ENCODE measurements around the gene P3H2. TPM values are rescaled to one million over a fixed set of nuclear protein-coding genes. Genes with fewer than 3 reads are reported as not detected.

P3H2 gene
- total and polyA plus RNA-seq, 9 of the 15 experiments (the other 6 are each of a cell fraction or from before 2014, with no cell fraction given), result 0.04 to 0.26 (median 0.22) TPM; not detected in 6

DNA sequence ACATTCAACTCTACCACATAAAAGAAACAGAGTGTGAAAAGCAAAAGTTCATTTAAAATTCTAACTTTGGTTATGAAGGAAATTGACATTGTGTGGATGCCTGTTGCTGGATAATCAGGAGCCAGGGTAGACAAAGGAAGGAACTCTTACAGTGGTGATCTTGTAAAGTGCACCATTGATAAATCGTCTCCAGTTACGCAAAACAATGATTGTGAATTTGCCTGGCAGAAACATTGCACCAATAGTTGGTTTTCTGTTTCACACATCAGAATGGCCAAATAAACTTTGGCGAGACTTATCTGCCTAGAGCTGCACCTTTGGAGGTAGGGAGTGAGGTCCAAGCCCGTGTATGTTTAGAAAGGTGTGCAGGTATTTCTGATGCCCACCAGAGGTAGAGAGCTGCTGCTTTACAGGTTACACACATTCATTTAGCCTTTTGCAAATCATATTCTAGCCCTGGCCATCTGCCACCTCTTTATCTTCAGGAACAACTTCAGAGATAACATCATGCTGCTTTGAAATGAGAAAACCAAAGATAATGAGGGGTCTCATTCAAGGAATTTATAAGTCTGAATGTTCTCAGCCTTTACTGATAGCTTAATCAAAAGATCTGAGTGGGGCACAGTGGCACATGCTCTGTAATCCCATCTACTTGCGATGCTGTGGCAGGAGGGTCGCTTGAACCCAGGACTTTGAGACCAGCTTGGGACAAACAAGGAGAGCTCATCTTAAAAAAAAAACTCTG lies 47.4 kb upstream of the P3H2 start:
- no peaks in the 10 kb centered on the region for H3K79me2 ChIP-seq (ENCODE audit: control insufficient read depth, insufficient read depth, low read length)
- H3K9me1 ChIP-seq (ENCODE audit: control insufficient read depth, insufficient read depth, low read length), result no peaks in the 10 kb centered on the region
- no peak overlapping the region for H3K27ac ChIP-seq (ENCODE audit: extremely low read depth, low read depth, low read length)
- BruUV-seq (replicated peaks), result no TSS peak
- no peaks in the 10 kb centered on the region for H3K4me1 ChIP-seq (replicated peaks in 1 of 2; ENCODE audit: control insufficient read depth in 2 of 2, insufficient read depth in 2 of 2, low read length in 2 of 2)
- DNase-seq (ENCODE audit: extremely low read depth in 1 of 4, low spot score in 3 of 4) (no peak), ATAC-seq (no peak), FAIRE-seq (no peak)
- H3K36me3 ChIP-seq (ENCODE audit: control insufficient read depth, insufficient read depth, low read length), result no peaks in the 10 kb centered on the region
- ChIA-PET CTCF (ENCODE audit: low intra/inter-chr PET ratio) (no interaction called here), POLR2A (no interaction called here)
- H3K4me3 ChIP-seq, result no peak overlapping the region
- no peak overlapping the region for H3K9ac ChIP-seq (ENCODE audit: insufficient read depth in 1 of 2, low read depth in 2 of 2, low read length in 2 of 2)
- H3K27me3 ChIP-seq (ENCODE audit: control insufficient read depth in 2 of 2, insufficient read depth in 2 of 2, low read length in 2 of 2), result no peaks in the 10 kb centered on the region
- no peaks in the 10 kb centered on the region for H3K9me3 ChIP-seq (replicated peaks; ENCODE audit: control insufficient read depth, insufficient read depth, low read depth, low read length)
- intact Hi-C loops (cut with micrococcal nuclease) (no loop called here), in situ Hi-C loops (cut with MboI) (no loop called here)
- no peaks in the 10 kb centered on the region for H4K20me1 ChIP-seq (replicated peaks; ENCODE audit: control insufficient read depth, insufficient read depth, low read length)
- 2% methylated on average over 6 of the region's 6 CpGs for WGBS (ENCODE audit: insufficient coverage, low coverage, missing lambda C conversion rate)
- H3K4me2 ChIP-seq (ENCODE audit: insufficient read depth, low read length), result no peak overlapping the region
- H2AFZ ChIP-seq (ENCODE audit: low read depth, low read length), result no peak overlapping the region
- no peak for TF ChIP-seq ETV1 (tag; conservative IDR thresholded peaks at IDR 0.05; ENCODE audit: low read depth)

- TF ChIP-seq EGR1 (conservative IDR thresholded peaks at IDR 0.05) (no peak), MEF2A (IDR thresholded peaks at IDR 0.05; ENCODE audit: control insufficient read depth, low read depth, low read length) (no peak), YBX1 (IDR thresholded peaks at IDR 0.05) (no peak), RBBP5 (IDR thresholded peaks at IDR 0.05; ENCODE audit: borderline replicate concordance, insufficient read depth, low read length, poor library complexity, severe bottlenecking) (no peak), SPI1 (IDR thresholded peaks at IDR 0.05; ENCODE audit: borderline replicate concordance, low read depth, low read length) (0 out of 2 replicates have a peak, but pooled peaks have one; percentile 36), POLR2B (IDR thresholded peaks at IDR 0.05; ENCODE audit: low read depth, partially characterized antibody) (no peak), PHF21A (IDR thresholded peaks at IDR 0.05; ENCODE audit: borderline replicate concordance, low read depth) (no peak), SMC3 (conservative IDR thresholded peaks at IDR 0.05; ENCODE audit: insufficient read depth, low read depth, low read length) (no peak)
- CTCF ChIA-PET (ENCODE audit: low intra/inter-chr PET ratio), result no interaction called here
- intact Hi-C loops (cut with micrococcal nuclease), result no loop called here
- Histone ChIP-seq H3K36me3 (ENCODE audit: control insufficient read depth, insufficient read depth, low read length) (no peaks in the 10 kb centered on the region), H3K27me3 (ENCODE audit: control insufficient read depth in 2 of 2, insufficient read depth in 2 of 2, low read length in 2 of 2) (no peaks in the 10 kb centered on the region), H3K9ac (ENCODE audit: insufficient read depth in 1 of 2, low read depth in 2 of 2, low read length in 2 of 2) (no peak overlapping the region), H3K4me2 (ENCODE audit: insufficient read depth, low read length) (no peak overlapping the region), H3K4me3 (no peak overlapping the region), H3K9me3 (replicated peaks; ENCODE audit: control insufficient read depth, insufficient read depth, low read depth, low read length) (no peaks in the 10 kb centered on the region), H3K27ac (ENCODE audit: extremely low read depth, low read depth, low read length) (no peak overlapping the region), H3K79me2 (ENCODE audit: control insufficient read depth, insufficient read depth, low read length) (no peaks in the 10 kb centered on the region), H3K9me1 (ENCODE audit: control insufficient read depth, insufficient read depth, low read length) (no peaks in the 10 kb centered on the region), H4K20me1 (replicated peaks; ENCODE audit: control insufficient read depth, insufficient read depth, low read length) (no peaks in the 10 kb centered on the region), H2AFZ (ENCODE audit: low read depth, low read length) (no peak overlapping the region), H3K4me1 (replicated peaks in 1 of 2; ENCODE audit: control insufficient read depth in 2 of 2, insufficient read depth in 2 of 2, low read length in 2 of 2) (no peaks in the 10 kb centered on the region)
- 0% methylated on average over 3 of the region's 4 CpGs for WGBS (ENCODE audit: insufficient coverage, low coverage, missing lambda C conversion rate)
- BruUV-seq (replicated peaks), result no TSS peak
- POLR2A ChIA-PET, result no interaction called here
- no peak for ATAC-seq
- no peak for DNase-seq (ENCODE audit: extremely low read depth in 1 of 4, low spot score in 3 of 4)
- in situ Hi-C loops (cut with MboI), result no loop called here
- FAIRE-seq, result no peak
Observed at GRCh38 chr3:190166948-190167347, 46.3 kb upstream of the P3H2 start.
